ENCODE measurements around the gene SEMA6A. TPM values are rescaled to one million over a fixed set of nuclear protein-coding genes. Genes with fewer than 3 reads are reported as not detected.

Gene SEMA6A
- total and polyA plus RNA-seq, 2 experiments from 2014 or later, result 233 to 400 TPM

GRCh38 chr5:116531117-116531516, 43.5 kb downstream of the SEMA6A start (continued):
- TF ChIP-seq ZNF462 (CRISPR knock-in tag; IDR thresholded peaks at IDR 0.05), result no peak
- TF ChIP-seq ZNF331 (CRISPR knock-in tag; IDR thresholded peaks at IDR 0.05; ENCODE audit: low read depth), result no peak
- no peak for TF ChIP-seq STAT1 (IDR thresholded peaks at IDR 0.05; ENCODE audit: unreplicated experiment)
- TF ChIP-seq EZH2phosphoT487 (IDR thresholded peaks at IDR 0.05; ENCODE audit: unreplicated experiment), result no peak
- no peak for TF ChIP-seq ZNF114 (CRISPR knock-in tag; IDR thresholded peaks at IDR 0.05)
- no peak for TF ChIP-seq CTCF (conservative IDR thresholded peaks at IDR 0.05; ENCODE audit: low read depth in 2 of 2)
- no peak for TF ChIP-seq CREB1 (CRISPR knock-in tag; IDR thresholded peaks at IDR 0.05; ENCODE audit: low read depth)
- TF ChIP-seq NANOG (IDR thresholded peaks at IDR 0.05; ENCODE audit: borderline replicate concordance), result no peak

- Histone ChIP-seq H3K4me2 (peak overlapping the region; percentile 50), H2AFZ (no peak overlapping the region), H3K4me1 (ENCODE audit: insufficient read depth) (peaks cover 96% of the 10 kb centered on the region), H3K9me2 (ENCODE audit: insufficient read depth) (no peaks in the 10 kb centered on the region), H4K20me1 (replicated peaks; ENCODE audit: insufficient read depth) (peaks cover 96% of the 10 kb centered on the region), H3K4me3 (no peak overlapping the region), H3K79me2 (replicated peaks; ENCODE audit: insufficient read depth) (peaks cover 100% of the 10 kb centered on the region), H3K27me3 (ENCODE audit: insufficient read depth) (no peaks in the 10 kb centered on the region), H3K27ac (ENCODE audit: low read depth) (no peak overlapping the region), H3F3A (replicated peaks; ENCODE audit: low read depth) (0 out of 2 replicates have a peak, but pooled peaks cover 3% of the 10 kb centered on the region), H3K36me3 (ENCODE audit: insufficient read depth) (no peaks in the 10 kb centered on the region)
- Mint-ChIP-seq H3K27me3 (ENCODE audit: insufficient read depth, low read depth, poor library complexity) (no peaks in the 10 kb centered on the region), H3K4me1 (peaks cover 69% of the 10 kb centered on the region), H3K27ac (no peak overlapping the region), H3K9me3 (no peaks in the 10 kb centered on the region), H3K36me3 (ENCODE audit: low read depth) (no peaks in the 10 kb centered on the region), H3K4me3 (no peak overlapping the region)
- no peak for ATAC-seq
- TF ChIP-seq EZH2phosphoT487 (IDR thresholded peaks at IDR 0.05; ENCODE audit: unreplicated experiment) (no peak), ZNF462 (CRISPR knock-in tag; IDR thresholded peaks at IDR 0.05) (no peak)
- DNase-seq (ENCODE audit: low spot score), result no peak
Observed at GRCh38 chr5:116530276-116530675, 44.3 kb downstream of the SEMA6A start.

All from GM23338 (cell line).